ENCODE measurements around the gene CBFA2T3. TPM values are rescaled to one million over a fixed set of nuclear protein-coding genes. Genes with fewer than 3 reads are reported as not detected.
"Not testable (repeated sequence)": the region's sequence is repeated elsewhere in the genome, so short reads cannot be mapped to it uniquely, and the experiment has no call there.

The CBFA2T3 gene
- total RNA-seq, 4 donors from 2014 or later = 0.84 to 12.6 (median 1.4) TPM

- no peak for DNase-seq (ENCODE audit: low spot score)
- TF ChIP-seq, protein P1, sequence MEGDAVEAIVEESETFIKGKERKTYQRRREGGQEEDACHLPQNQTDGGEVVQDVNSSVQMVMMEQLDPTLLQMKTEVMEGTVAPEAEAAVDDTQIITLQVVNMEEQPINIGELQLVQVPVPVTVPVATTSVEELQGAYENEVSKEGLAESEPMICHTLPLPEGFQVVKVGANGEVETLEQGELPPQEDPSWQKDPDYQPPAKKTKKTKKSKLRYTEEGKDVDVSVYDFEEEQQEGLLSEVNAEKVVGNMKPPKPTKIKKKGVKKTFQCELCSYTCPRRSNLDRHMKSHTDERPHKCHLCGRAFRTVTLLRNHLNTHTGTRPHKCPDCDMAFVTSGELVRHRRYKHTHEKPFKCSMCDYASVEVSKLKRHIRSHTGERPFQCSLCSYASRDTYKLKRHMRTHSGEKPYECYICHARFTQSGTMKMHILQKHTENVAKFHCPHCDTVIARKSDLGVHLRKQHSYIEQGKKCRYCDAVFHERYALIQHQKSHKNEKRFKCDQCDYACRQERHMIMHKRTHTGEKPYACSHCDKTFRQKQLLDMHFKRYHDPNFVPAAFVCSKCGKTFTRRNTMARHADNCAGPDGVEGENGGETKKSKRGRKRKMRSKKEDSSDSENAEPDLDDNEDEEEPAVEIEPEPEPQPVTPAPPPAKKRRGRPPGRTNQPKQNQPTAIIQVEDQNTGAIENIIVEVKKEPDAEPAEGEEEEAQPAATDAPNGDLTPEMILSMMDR (IDR thresholded peaks at IDR 0.05) = no peak
- no peak for ATAC-seq (ENCODE audit: low FRiP score)
Measured at GRCh38 chr16:89011909-89012621, 35.1 kb upstream of the CBFA2T3 start.

GRCh38 chr16:89010210-89010925, 33.4 kb upstream of the CBFA2T3 start:
- TF ChIP-seq, protein P1 (IDR thresholded peaks at IDR 0.05) = no peak
- ATAC-seq (ENCODE audit: low FRiP score) = no peak

GRCh38 chr16:89009343-89010209, 32.6 kb upstream of the CBFA2T3 start:
- no peak for DNase-seq (ENCODE audit: low spot score)
- TF ChIP-seq, protein P1 (IDR thresholded peaks at IDR 0.05) = no peak
- no peak for ATAC-seq (ENCODE audit: low FRiP score)

More at GRCh38 chr16:89010210-89010925, 33.4 kb upstream of the CBFA2T3 start:
- DNase-seq (ENCODE audit: low spot score) = no peak

- ATAC-seq (ENCODE audit: low FRiP score); DNase-seq (ENCODE audit: low spot score): not testable (repeated sequence)
Measured at GRCh38 chr16:89008796-89009195, 31.8 kb upstream of the CBFA2T3 start.

DNA sequence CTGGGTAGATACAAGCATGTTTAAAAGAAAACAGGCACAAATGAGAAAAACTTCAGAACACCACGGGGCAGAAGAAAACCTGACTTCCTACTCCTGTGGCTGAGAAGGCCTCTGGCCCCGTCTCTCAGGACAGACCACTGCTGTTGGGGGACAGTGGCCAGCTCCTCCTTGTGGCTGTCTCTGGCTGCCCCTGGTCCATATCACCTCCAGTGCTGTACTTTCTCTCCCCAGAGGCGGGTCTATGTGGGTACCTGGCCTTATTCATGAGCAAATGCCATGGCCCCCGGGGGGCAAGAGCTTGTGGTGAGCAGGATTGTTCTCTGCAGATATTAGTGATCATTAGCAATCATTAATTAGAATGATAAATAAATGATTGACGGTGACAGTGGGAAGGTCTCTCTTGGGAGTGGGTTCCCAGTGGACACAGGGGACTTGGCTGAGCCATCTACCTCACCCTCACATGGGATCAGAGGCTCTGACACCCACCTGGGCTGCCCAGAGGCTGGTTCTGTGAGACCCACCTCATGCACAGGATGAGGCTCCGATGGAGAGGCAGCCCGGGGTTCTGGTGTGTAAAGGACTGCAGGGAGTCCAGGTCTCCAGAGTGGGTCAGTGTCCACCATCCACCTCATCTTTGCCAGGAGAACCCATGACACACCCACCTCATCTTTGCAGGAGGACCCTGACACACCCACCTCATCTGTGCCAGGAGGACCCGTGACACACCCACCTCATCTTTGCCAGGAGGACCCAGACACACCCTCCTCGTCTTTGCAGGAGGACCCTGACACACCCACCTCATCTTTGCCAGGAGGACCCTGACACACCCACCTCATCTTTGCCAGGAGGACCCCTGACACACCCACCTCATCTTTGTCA, 30.6 kb upstream of the CBFA2T3 start:
- DNase-seq (ENCODE audit: low spot score) = no peak
- no peak for ATAC-seq (ENCODE audit: low FRiP score)
- TF ChIP-seq, protein P1 (IDR thresholded peaks at IDR 0.05) = no peak

- TF ChIP-seq, protein P1 (IDR thresholded peaks at IDR 0.05) = no peak
- DNase-seq (ENCODE audit: low spot score) (no peak), ATAC-seq (ENCODE audit: low FRiP score) (no peak)
Measured at GRCh38 chr16:89006036-89006752, 29.2 kb upstream of the CBFA2T3 start.

Measured in omental fat pad (tissue), 4 donors.